ENCODE results near the gene ATP13A3.

The ATP13A3 gene

GRCh38 chr3:194425399-194425798 lies 61.4 kb downstream of the ATP13A3 start:
- no peak for TF ChIP-seq CTCF (IDR thresholded peaks at IDR 0.05)

DNA sequence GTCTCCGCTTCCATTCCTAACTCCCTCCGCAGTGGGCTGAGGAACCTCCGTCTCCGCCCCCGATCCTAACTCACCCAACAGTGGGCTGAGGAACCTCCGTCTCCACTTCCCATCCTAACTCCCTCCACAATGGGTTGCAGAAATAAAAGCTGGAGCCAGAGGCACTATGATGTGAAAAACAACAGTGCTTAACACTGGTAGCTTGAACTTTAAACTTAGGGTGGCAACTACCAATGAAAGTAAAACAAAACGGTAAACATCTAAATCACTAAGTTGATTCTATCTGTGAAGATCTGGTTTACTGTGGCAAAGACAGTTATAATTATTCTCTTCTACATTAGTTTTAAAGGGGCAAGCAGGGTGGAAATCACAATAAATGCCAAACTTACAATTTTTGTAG lies 61.8 kb downstream of the ATP13A3 start:
- Histone ChIP-seq H3K36me3 (peaks cover 47% of the 10 kb centered on the region), H3K4me1 (ENCODE audit: control insufficient read depth in 1 of 2, insufficient read depth in 1 of 2, low read depth in 1 of 2, low read length in 1 of 2) (no peaks in the 10 kb centered on the region), H3K9me3 (no peaks in the 10 kb centered on the region), H3K27me3 (no peaks in the 10 kb centered on the region), H3K27ac (no peak overlapping the region), H3K4me3 (ENCODE audit: low read depth in 1 of 2, low read length in 1 of 2) (no peak overlapping the region)
- TF ChIP-seq CTCF (IDR thresholded peaks at IDR 0.05), result no peak

More at GRCh38 chr3:194425399-194425798, 61.4 kb downstream of the ATP13A3 start:
- no peak overlapping the region for H3K4me3 ChIP-seq (ENCODE audit: low read depth in 1 of 2, low read length in 1 of 2)
- peaks cover 52% of the 10 kb centered on the region for H3K36me3 ChIP-seq
- H3K27ac ChIP-seq, result no peak overlapping the region
- no peaks in the 10 kb centered on the region for H3K4me1 ChIP-seq (ENCODE audit: control insufficient read depth in 1 of 2, insufficient read depth in 1 of 2, low read depth in 1 of 2, low read length in 1 of 2)
- H3K27me3 ChIP-seq, result no peaks in the 10 kb centered on the region
- H3K9me3 ChIP-seq, result no peaks in the 10 kb centered on the region

GRCh38 chr3:194424373-194424772 lies 62.4 kb downstream of the ATP13A3 start:
- H3K4me1 ChIP-seq (ENCODE audit: control insufficient read depth in 1 of 2, insufficient read depth in 1 of 2, low read depth in 1 of 2, low read length in 1 of 2), result no peaks in the 10 kb centered on the region
- peaks cover 42% of the 10 kb centered on the region for H3K36me3 ChIP-seq
- H3K9me3 ChIP-seq, result no peaks in the 10 kb centered on the region
- no peaks in the 10 kb centered on the region for H3K27me3 ChIP-seq
- TF ChIP-seq CTCF (IDR thresholded peaks at IDR 0.05), result no peak
- H3K4me3 ChIP-seq (ENCODE audit: low read depth in 1 of 2, low read length in 1 of 2), result no peak overlapping the region
- H3K27ac ChIP-seq, result no peak overlapping the region

- no peak overlapping the region for H3K27ac ChIP-seq
- peaks cover 31% of the 10 kb centered on the region for H3K36me3 ChIP-seq
- no peaks in the 10 kb centered on the region for H3K4me1 ChIP-seq (ENCODE audit: control insufficient read depth in 1 of 2, insufficient read depth in 1 of 2, low read depth in 1 of 2, low read length in 1 of 2)
- no peaks in the 10 kb centered on the region for H3K9me3 ChIP-seq
- no peak overlapping the region for H3K4me3 ChIP-seq (ENCODE audit: low read depth in 1 of 2, low read length in 1 of 2)
- no peaks in the 10 kb centered on the region for H3K27me3 ChIP-seq
- TF ChIP-seq CTCF (IDR thresholded peaks at IDR 0.05), result no peak
Measured at GRCh38 chr3:194423317-194423716, 63.5 kb downstream of the ATP13A3 start.

GRCh38 chr3:194422188-194422587 lies 64.6 kb downstream of the ATP13A3 start:
- no peak for TF ChIP-seq CTCF (IDR thresholded peaks at IDR 0.05)
- Histone ChIP-seq H3K27ac (no peak overlapping the region), H3K36me3 (peaks cover 30% of the 10 kb centered on the region)

GRCh38 chr3:194418671-194419070 lies 68.1 kb downstream of the ATP13A3 start:
- Histone ChIP-seq H3K27me3 (no peaks in the 10 kb centered on the region), H3K9me3 (no peaks in the 10 kb centered on the region), H3K4me1 (ENCODE audit: control insufficient read depth in 1 of 2, insufficient read depth in 1 of 2, low read depth in 1 of 2, low read length in 1 of 2) (no peaks in the 10 kb centered on the region), H3K36me3 (no peaks in the 10 kb centered on the region), H3K27ac (no peak overlapping the region), H3K4me3 (ENCODE audit: low read depth in 1 of 2, low read length in 1 of 2) (no peak overlapping the region)
- no peak for TF ChIP-seq CTCF (IDR thresholded peaks at IDR 0.05)

More at GRCh38 chr3:194422188-194422587, 64.6 kb downstream of the ATP13A3 start:
- H3K9me3 ChIP-seq, result no peaks in the 10 kb centered on the region
- H3K27me3 ChIP-seq, result no peaks in the 10 kb centered on the region
- no peak overlapping the region for H3K4me3 ChIP-seq (ENCODE audit: low read depth in 1 of 2, low read length in 1 of 2)
- H3K4me1 ChIP-seq (ENCODE audit: control insufficient read depth in 1 of 2, insufficient read depth in 1 of 2, low read depth in 1 of 2, low read length in 1 of 2), result no peaks in the 10 kb centered on the region
